HG02943 (cell line): ENCODE results near the gene NUP107.

Experiments
- ATAC-seq: cut with Tn5 transposase; IDR thresholded peaks from one replicate; pipeline ENCODE4 v1.9.1; 2021; ENCODE audit warnings: mild to moderate bottlenecking, low read depth, moderate library complexity; ENCODE audit not compliant: unreplicated experiment

The NUP107 gene

GRCh38 chr12:68793975-68794652 lies 107.3 kb downstream of the NUP107 start:
- no peak for ATAC-seq

DNA sequence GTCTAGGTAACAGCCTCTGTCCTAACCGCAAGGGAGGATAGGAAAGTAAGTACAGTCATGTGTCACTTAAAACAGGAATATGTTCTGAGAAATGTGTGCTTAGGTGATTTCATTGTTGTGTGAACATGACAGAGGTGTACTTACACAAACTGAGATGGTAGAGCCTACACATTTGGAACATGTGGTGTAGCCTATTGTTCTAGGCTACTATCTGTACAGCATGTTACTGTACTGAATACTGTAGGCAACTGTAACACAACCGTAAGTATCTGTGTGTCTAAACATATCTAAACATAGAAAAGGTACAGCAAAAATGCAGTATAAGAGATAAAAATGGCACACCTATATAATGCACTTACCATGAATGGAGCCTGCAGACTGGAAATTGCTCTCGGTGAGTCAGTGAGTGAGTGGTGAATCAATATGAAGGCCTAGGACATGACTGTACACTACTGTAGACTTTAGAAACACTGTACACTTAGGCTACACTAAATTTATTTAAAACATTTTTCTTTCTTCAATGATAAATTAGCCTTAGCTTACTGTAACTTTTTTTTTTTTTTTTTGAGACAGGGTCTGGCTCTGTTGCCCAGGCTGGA lies 108.0 kb downstream of the NUP107 start:
- ATAC-seq, result no peak
